22Rv1 (cell line): ENCODE data around the gene ROMO1.

Experiments
- CTCF ChIP-seq: fragments of 450-650 bp; IDR thresholded peaks from 2 replicates; pipeline ENCODE4 v1.5.1; 2017; ENCODE audit warnings: mild to moderate bottlenecking
- ZFX ChIP-seq: fragments of 450-650 bp; IDR thresholded peaks from 2 replicates; pipeline ENCODE4 v1.6.1; 2017; ENCODE audit warnings: antibody characterized with exemption, borderline replicate concordance

- TF ChIP-seq CTCF (no peak), ZFX (no peak)
Measured at GRCh38 chr20:35743693-35744491, 44.7 kb downstream of the ROMO1 start.
